Measurements from ENCODE around the gene FASLG. TPM values are rescaled to one million over a fixed set of nuclear protein-coding genes. Genes with fewer than 3 reads are reported as not detected.

Gene FASLG
- polyA plus RNA-seq (2013, experiment 1 of 2) = not detected
- 0.03 TPM for polyA plus RNA-seq (2013, experiment 2 of 2)

GRCh38 chr1:172658871-172659453 lies at the start of gene FASLG:
Gene FASLG, plus strand, starts transcription at chr1:172659103. Its CDS starts 99 bp downstream, at chr1:172659202.
- no peak within 1 kb of the TSS for H2AK5ac ChIP-seq (ENCODE audit: low read length)
- H3K4me2 ChIP-seq (ENCODE audit: low read length) = no peak within 1 kb of the TSS
- H3K56ac ChIP-seq (ENCODE audit: low read length) = no peak within 1 kb of the TSS
- DNase-seq = no peak
- no peak within 1 kb of the TSS for H3K4me3 ChIP-seq (ENCODE audit: low read length)
- no peak within 1 kb of the TSS for H2BK120ac ChIP-seq (ENCODE audit: low read depth, low read length)
- no peaks in the 10 kb centered on the region for H3K27me3 ChIP-seq (ENCODE audit: insufficient read depth, low read length, poor library complexity)
- no peak within 1 kb of the TSS for H3K23ac ChIP-seq (ENCODE audit: low read length)
- no peaks in the 10 kb centered on the region for H3K36me3 ChIP-seq (ENCODE audit: control insufficient read depth, insufficient read depth, low read length)
- H3K4ac ChIP-seq (ENCODE audit: low read depth, low read length) = no peak within 1 kb of the TSS
- H2BK5ac ChIP-seq (ENCODE audit: low read length) = no peak within 1 kb of the TSS
- no peaks in the 10 kb centered on the region for H3K79me1 ChIP-seq (ENCODE audit: low read length)
- no peaks in the 10 kb centered on the region for H3K4me1 ChIP-seq (ENCODE audit: control insufficient read depth, low read depth, low read length)
- no peak within 1 kb of the TSS for H3K27ac ChIP-seq (ENCODE audit: low read depth, low read length)
- H2BK15ac ChIP-seq (replicated peaks; ENCODE audit: low read depth) = no peak within 1 kb of the TSS
- no peak within 1 kb of the TSS for H4K5ac ChIP-seq (ENCODE audit: low read length)
- WGBS (ENCODE audit: extremely low coverage, insufficient coverage, low lambda C conversion rate) = no CpG with 5 or more reads among the region's 11 CpGs
- H3K79me2 ChIP-seq (ENCODE audit: control insufficient read depth, insufficient read depth, low read length) = no peaks in the 10 kb centered on the region
- no peak within 1 kb of the TSS for H3K18ac ChIP-seq (ENCODE audit: low read length)
- H3K9ac ChIP-seq (ENCODE audit: low read length) = no peak within 1 kb of the TSS
- H4K8ac ChIP-seq (ENCODE audit: low read depth, low read length) = no peak within 1 kb of the TSS

GRCh38 chr1:172609528-172609927 lies 49.4 kb upstream of the FASLG start:
- no peak overlapping the region for H3K4me3 ChIP-seq (ENCODE audit: low read length)

GRCh38 chr1:172612478-172612877 lies 46.4 kb upstream of the FASLG start:
- no peak overlapping the region for H3K56ac ChIP-seq (ENCODE audit: low read length)
- no peak overlapping the region for H3K4me2 ChIP-seq (ENCODE audit: low read length)
- H3K4me3 ChIP-seq (ENCODE audit: low read length) = no peak overlapping the region
- H3K23ac ChIP-seq (ENCODE audit: low read length) = no peak overlapping the region
- no peak overlapping the region for H3K18ac ChIP-seq (ENCODE audit: low read length)
- no peak overlapping the region for H2AK5ac ChIP-seq (ENCODE audit: low read length)
- no peak overlapping the region for H2BK120ac ChIP-seq (ENCODE audit: low read depth, low read length)
- H3K36me3 ChIP-seq (ENCODE audit: control insufficient read depth, insufficient read depth, low read length) = no peaks in the 10 kb centered on the region
- H3K79me1 ChIP-seq (ENCODE audit: low read length) = no peaks in the 10 kb centered on the region
- no peak for DNase-seq
- H2BK15ac ChIP-seq (replicated peaks; ENCODE audit: low read depth) = no peak overlapping the region
- H3K4me1 ChIP-seq (ENCODE audit: control insufficient read depth, low read depth, low read length) = no peaks in the 10 kb centered on the region
- no CpG with 5 or more reads among the region's 2 CpGs for WGBS (ENCODE audit: extremely low coverage, insufficient coverage, low lambda C conversion rate)
- no peak overlapping the region for H3K9ac ChIP-seq (ENCODE audit: low read length)
- no peak overlapping the region for H3K27ac ChIP-seq (ENCODE audit: low read depth, low read length)
- no peaks in the 10 kb centered on the region for H3K27me3 ChIP-seq (ENCODE audit: insufficient read depth, low read length, poor library complexity)
- H4K8ac ChIP-seq (ENCODE audit: low read depth, low read length) = no peak overlapping the region
- no peaks in the 10 kb centered on the region for H3K79me2 ChIP-seq (ENCODE audit: control insufficient read depth, insufficient read depth, low read length)
- H4K5ac ChIP-seq (ENCODE audit: low read length) = no peak overlapping the region
- H3K4ac ChIP-seq (ENCODE audit: low read depth, low read length) = no peak overlapping the region
- H2BK5ac ChIP-seq (ENCODE audit: low read length) = no peak overlapping the region

More at GRCh38 chr1:172609528-172609927, 49.4 kb upstream of the FASLG start:
- no peak overlapping the region for H3K4ac ChIP-seq (ENCODE audit: low read depth, low read length)
- H3K79me2 ChIP-seq (ENCODE audit: control insufficient read depth, insufficient read depth, low read length) = no peaks in the 10 kb centered on the region
- H3K79me1 ChIP-seq (ENCODE audit: low read length) = no peaks in the 10 kb centered on the region
- peak; percentile 40 for DNase-seq
- H2BK5ac ChIP-seq (ENCODE audit: low read length) = no peak overlapping the region
- H2BK15ac ChIP-seq (replicated peaks; ENCODE audit: low read depth) = no peak overlapping the region
- H3K4me2 ChIP-seq (ENCODE audit: low read length) = no peak overlapping the region
- no peak overlapping the region for H3K9ac ChIP-seq (ENCODE audit: low read length)
- H3K18ac ChIP-seq (ENCODE audit: low read length) = no peak overlapping the region
- no peaks in the 10 kb centered on the region for H3K4me1 ChIP-seq (ENCODE audit: control insufficient read depth, low read depth, low read length)
- no peak overlapping the region for H3K27ac ChIP-seq (ENCODE audit: low read depth, low read length)
- H2AK5ac ChIP-seq (ENCODE audit: low read length) = no peak overlapping the region
- no peaks in the 10 kb centered on the region for H3K27me3 ChIP-seq (ENCODE audit: insufficient read depth, low read length, poor library complexity)
- H4K8ac ChIP-seq (ENCODE audit: low read depth, low read length) = no peak overlapping the region
- H3K36me3 ChIP-seq (ENCODE audit: control insufficient read depth, insufficient read depth, low read length) = no peaks in the 10 kb centered on the region
- no peak overlapping the region for H3K23ac ChIP-seq (ENCODE audit: low read length)
- H2BK120ac ChIP-seq (ENCODE audit: low read depth, low read length) = no peak overlapping the region
- H4K5ac ChIP-seq (ENCODE audit: low read length) = no peak overlapping the region
- no peak overlapping the region for H3K56ac ChIP-seq (ENCODE audit: low read length)
- WGBS (ENCODE audit: extremely low coverage, insufficient coverage, low lambda C conversion rate) = no CpG with 5 or more reads among the region's 3 CpGs

GRCh38 chr1:172613294-172613693 lies 45.6 kb upstream of the FASLG start:
- WGBS (ENCODE audit: extremely low coverage, insufficient coverage, low lambda C conversion rate) = 100% methylated on average over 2 of the region's 2 CpGs
- H3K56ac ChIP-seq (ENCODE audit: low read length) = no peak overlapping the region

GRCh38 chr1:172616195-172616594 lies 42.7 kb upstream of the FASLG start:
- Histone ChIP-seq H3K56ac (ENCODE audit: low read length) (no peak overlapping the region), H2BK15ac (replicated peaks; ENCODE audit: low read depth) (no peak overlapping the region), H3K79me2 (ENCODE audit: control insufficient read depth, insufficient read depth, low read length) (no peaks in the 10 kb centered on the region), H3K9ac (ENCODE audit: low read length) (no peak overlapping the region), H3K36me3 (ENCODE audit: control insufficient read depth, insufficient read depth, low read length) (no peaks in the 10 kb centered on the region), H4K5ac (ENCODE audit: low read length) (no peak overlapping the region), H2BK5ac (ENCODE audit: low read length) (no peak overlapping the region), H3K27ac (ENCODE audit: low read depth, low read length) (no peak overlapping the region), H3K27me3 (ENCODE audit: insufficient read depth, low read length, poor library complexity) (no peaks in the 10 kb centered on the region), H3K18ac (ENCODE audit: low read length) (no peak overlapping the region), H3K4me1 (ENCODE audit: control insufficient read depth, low read depth, low read length) (no peaks in the 10 kb centered on the region), H3K4me3 (ENCODE audit: low read length) (no peak overlapping the region), H2AK5ac (ENCODE audit: low read length) (no peak overlapping the region), H3K23ac (ENCODE audit: low read length) (no peak overlapping the region), H3K4me2 (ENCODE audit: low read length) (no peak overlapping the region), H4K8ac (ENCODE audit: low read depth, low read length) (no peak overlapping the region), H3K4ac (ENCODE audit: low read depth, low read length) (no peak overlapping the region), H2BK120ac (ENCODE audit: low read depth, low read length) (no peak overlapping the region), H3K79me1 (ENCODE audit: low read length) (no peaks in the 10 kb centered on the region)
- no peak for DNase-seq
- WGBS (ENCODE audit: extremely low coverage, insufficient coverage, low lambda C conversion rate) = no CpG with 5 or more reads among the region's 1 CpG

More at GRCh38 chr1:172613294-172613693, 45.6 kb upstream of the FASLG start:
- Histone ChIP-seq H2BK5ac (ENCODE audit: low read length) (no peak overlapping the region), H3K4ac (ENCODE audit: low read depth, low read length) (no peak overlapping the region), H3K27ac (ENCODE audit: low read depth, low read length) (no peak overlapping the region), H2AK5ac (ENCODE audit: low read length) (no peak overlapping the region), H3K4me3 (ENCODE audit: low read length) (no peak overlapping the region), H4K5ac (ENCODE audit: low read length) (no peak overlapping the region), H2BK120ac (ENCODE audit: low read depth, low read length) (no peak overlapping the region), H3K4me2 (ENCODE audit: low read length) (no peak overlapping the region), H4K8ac (ENCODE audit: low read depth, low read length) (no peak overlapping the region), H3K27me3 (ENCODE audit: insufficient read depth, low read length, poor library complexity) (no peaks in the 10 kb centered on the region), H3K23ac (ENCODE audit: low read length) (no peak overlapping the region), H2BK15ac (replicated peaks; ENCODE audit: low read depth) (no peak overlapping the region), H3K4me1 (ENCODE audit: control insufficient read depth, low read depth, low read length) (no peaks in the 10 kb centered on the region), H3K18ac (ENCODE audit: low read length) (no peak overlapping the region), H3K9ac (ENCODE audit: low read length) (no peak overlapping the region), H3K36me3 (ENCODE audit: control insufficient read depth, insufficient read depth, low read length) (no peaks in the 10 kb centered on the region), H3K79me1 (ENCODE audit: low read length) (no peaks in the 10 kb centered on the region), H3K79me2 (ENCODE audit: control insufficient read depth, insufficient read depth, low read length) (no peaks in the 10 kb centered on the region)
- no peak for DNase-seq

- Histone ChIP-seq H3K4me3 (ENCODE audit: low read length) (no peak overlapping the region), H2BK5ac (ENCODE audit: low read length) (no peak overlapping the region)
These were observed 42.3 kb upstream of the FASLG start for GRCh38 chr1:172616636-172617035.

More at GRCh38 chr1:172616636-172617035, 42.3 kb upstream of the FASLG start:
- Histone ChIP-seq H3K79me2 (ENCODE audit: control insufficient read depth, insufficient read depth, low read length) (no peaks in the 10 kb centered on the region), H3K56ac (ENCODE audit: low read length) (no peak overlapping the region), H3K36me3 (ENCODE audit: control insufficient read depth, insufficient read depth, low read length) (no peaks in the 10 kb centered on the region), H3K18ac (ENCODE audit: low read length) (no peak overlapping the region), H3K4me1 (ENCODE audit: control insufficient read depth, low read depth, low read length) (no peaks in the 10 kb centered on the region), H3K27ac (ENCODE audit: low read depth, low read length) (no peak overlapping the region), H3K4ac (ENCODE audit: low read depth, low read length) (no peak overlapping the region), H2BK120ac (ENCODE audit: low read depth, low read length) (no peak overlapping the region), H3K27me3 (ENCODE audit: insufficient read depth, low read length, poor library complexity) (no peaks in the 10 kb centered on the region), H4K8ac (ENCODE audit: low read depth, low read length) (no peak overlapping the region), H2AK5ac (ENCODE audit: low read length) (no peak overlapping the region), H3K79me1 (ENCODE audit: low read length) (no peaks in the 10 kb centered on the region), H3K23ac (ENCODE audit: low read length) (no peak overlapping the region), H4K5ac (ENCODE audit: low read length) (no peak overlapping the region), H3K4me2 (ENCODE audit: low read length) (no peak overlapping the region), H2BK15ac (replicated peaks; ENCODE audit: low read depth) (no peak overlapping the region), H3K9ac (ENCODE audit: low read length) (no peak overlapping the region)
- no CpG with 5 or more reads among the region's 3 CpGs for WGBS (ENCODE audit: extremely low coverage, insufficient coverage, low lambda C conversion rate)
- DNase-seq = no peak
